Stomach (tissue), 4 donors: ENCODE measurements around the gene GNAT2.

Experiments
- POLR2A ChIP-seq, 4 donors: fragments of 450-650 bp; IDR thresholded peaks; one replicate each; pipeline ENCODE4 v1.6.1; 2016; ENCODE audit warnings: antibody characterized with exemption in 4 of 4, control low read depth in 2 of 4, mild to moderate bottlenecking in 1 of 4, moderate library complexity in 1 of 4
- TF ChIP-seq, protein P1 (sequence below), 7 experiments: fragments of 450-650 bp in 4 of 7; fragments of 200-600 bp in 3 of 7; sonication (generic) in 3 of 7; IDR thresholded peaks; one replicate each; pipeline ENCODE4 v1.5.1; 2016 to 2019; ENCODE audit warnings: antibody characterized with exemption in 7 of 7, control low read depth in 2 of 7, mild to moderate bottlenecking in 1 of 7

DNA sequence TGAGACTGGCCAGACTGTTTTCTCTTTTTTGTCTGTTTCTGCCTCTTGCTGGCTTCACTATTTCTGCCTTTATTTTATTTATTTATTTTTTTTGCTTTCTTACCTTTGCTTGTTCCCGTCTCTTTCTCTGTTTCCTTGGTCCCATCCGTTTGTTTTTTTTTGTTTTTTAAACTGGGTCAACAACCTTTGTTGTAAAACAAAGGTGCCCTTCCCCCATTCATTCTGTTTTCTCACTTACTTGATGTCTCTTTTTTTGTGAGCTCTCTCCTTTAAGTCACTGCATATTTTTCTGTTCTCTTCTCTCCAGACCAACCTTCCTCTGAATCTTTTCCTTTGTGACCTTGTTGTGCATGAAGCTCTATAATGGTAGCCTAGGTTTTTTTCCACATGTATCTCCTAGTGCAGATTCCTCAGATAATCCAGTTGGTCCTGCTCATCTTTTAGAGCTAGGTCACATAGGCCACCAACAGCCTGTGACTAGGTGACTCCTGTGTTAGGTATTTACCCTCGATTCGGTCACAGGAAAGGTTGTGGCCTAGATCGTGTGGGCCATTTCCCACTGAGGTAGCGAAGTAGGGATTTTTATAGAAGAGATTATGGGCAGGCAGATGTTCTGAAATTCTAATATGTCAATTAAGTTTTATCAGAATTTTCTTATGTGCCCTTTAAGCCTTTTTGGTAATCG, 55.1 kb downstream of the GNAT2 start:
- TF ChIP-seq POLR2A (IDR thresholded peaks at IDR 0.05): no peak
- TF ChIP-seq, protein P1, sequence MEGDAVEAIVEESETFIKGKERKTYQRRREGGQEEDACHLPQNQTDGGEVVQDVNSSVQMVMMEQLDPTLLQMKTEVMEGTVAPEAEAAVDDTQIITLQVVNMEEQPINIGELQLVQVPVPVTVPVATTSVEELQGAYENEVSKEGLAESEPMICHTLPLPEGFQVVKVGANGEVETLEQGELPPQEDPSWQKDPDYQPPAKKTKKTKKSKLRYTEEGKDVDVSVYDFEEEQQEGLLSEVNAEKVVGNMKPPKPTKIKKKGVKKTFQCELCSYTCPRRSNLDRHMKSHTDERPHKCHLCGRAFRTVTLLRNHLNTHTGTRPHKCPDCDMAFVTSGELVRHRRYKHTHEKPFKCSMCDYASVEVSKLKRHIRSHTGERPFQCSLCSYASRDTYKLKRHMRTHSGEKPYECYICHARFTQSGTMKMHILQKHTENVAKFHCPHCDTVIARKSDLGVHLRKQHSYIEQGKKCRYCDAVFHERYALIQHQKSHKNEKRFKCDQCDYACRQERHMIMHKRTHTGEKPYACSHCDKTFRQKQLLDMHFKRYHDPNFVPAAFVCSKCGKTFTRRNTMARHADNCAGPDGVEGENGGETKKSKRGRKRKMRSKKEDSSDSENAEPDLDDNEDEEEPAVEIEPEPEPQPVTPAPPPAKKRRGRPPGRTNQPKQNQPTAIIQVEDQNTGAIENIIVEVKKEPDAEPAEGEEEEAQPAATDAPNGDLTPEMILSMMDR (IDR thresholded peaks at IDR 0.05): no peak
